Calu3 (cell line): ENCODE data around the gene BBS4. TPM values are rescaled to one million over a fixed set of nuclear protein-coding genes. Genes with fewer than 3 reads are reported as not detected.
"Not testable (repeated sequence)": the region's sequence is repeated elsewhere in the genome, so short reads cannot be mapped to it uniquely, and the experiment has no call there.

Source experiments
- BruUV-seq: library from RNA; stranded (reverse); fragments of 400-500 nt; replicated peaks from 2 replicates; lab custom pipeline; 2021; lab: Mats Ljungman, UMichigan
- CTCF ChIA-PET: fragments of 300-600 bp; sonication (Branson Sonifier 250); formaldehyde crosslinking; loops from one replicate; lab custom pipeline; 2022; ENCODE audit warnings: antibody characterized with exemption; lab: Charles Lee
- DNase-seq: peaks from one replicate; pipeline ENCODE4 v3.0.0; 2022
- H3K27ac Mint-ChIP-seq: one replicate; pipeline ENCODE4 v1.8.0; 2022; ENCODE audit warnings: mixed read lengths; ENCODE audit not compliant: unreplicated experiment
- H3K27me3 Mint-ChIP-seq: one replicate; pipeline ENCODE4 v1.8.0; 2022; ENCODE audit warnings: mixed read lengths; ENCODE audit not compliant: unreplicated experiment
- H3K36me3 Mint-ChIP-seq: one replicate; pipeline ENCODE4 v1.8.0; 2022; ENCODE audit warnings: mild to moderate bottlenecking, moderate library complexity, mixed read lengths; ENCODE audit not compliant: insufficient read depth, unreplicated experiment
- H3K4me1 Mint-ChIP-seq: one replicate; pipeline ENCODE4 v1.8.0; 2022; ENCODE audit warnings: mild to moderate bottlenecking, low read depth, mixed read lengths; ENCODE audit not compliant: unreplicated experiment
- H3K4me3 Mint-ChIP-seq: one replicate; pipeline ENCODE4 v1.8.0; 2022; ENCODE audit warnings: mild to moderate bottlenecking, low read depth, moderate library complexity, mixed read lengths; ENCODE audit not compliant: unreplicated experiment
- H3K9me3 Mint-ChIP-seq: one replicate; pipeline ENCODE4 v1.8.0; 2022; ENCODE audit warnings: low read depth, mixed read lengths; ENCODE audit not compliant: unreplicated experiment
- CTCF ChIP-seq: fragments of 200-600 bp; IDR thresholded peaks from one replicate; pipeline ENCODE4 v1.8.0; 2022; ENCODE audit warnings: antibody characterized with exemption; ENCODE audit not compliant: unreplicated experiment
- intact Hi-C: fragments of 100-400 bp; cut with micrococcal nuclease; formaldehyde crosslinking; loops from one replicate; pipeline ENCODE4 v1.10.0; 2022; ENCODE audit not compliant: unreplicated experiment
- total RNA-seq: library from RNA; stranded (reverse); gene quantifications from 2 replicates; pipeline ENCODE4 v1.2.3, GENCODE V29; 2022

BBS4 gene
- total RNA-seq, 1 experiment from 2014 or later, result 23.0 TPM

- no peak for DNase-seq
- Mint-ChIP-seq H3K36me3 (peaks cover 4% of the 10 kb centered on the region), H3K9me3 (no peaks in the 10 kb centered on the region), H3K27ac (no peak overlapping the region), H3K4me1 (peaks cover 6% of the 10 kb centered on the region), H3K27me3 (no peaks in the 10 kb centered on the region), H3K4me3 (no peak overlapping the region)
- no peak for TF ChIP-seq CTCF
- intact Hi-C loops, result no loop called here
- CTCF ChIA-PET, result interaction anchor here (1.2 kb wide), 1 partner anchor 12 kb away, joined by 4 read pairs; no protein-coding TSS in a partner anchor
- no TSS peak for BruUV-seq
Observed at GRCh38 chr15:72725446-72725845, 39.4 kb downstream of the BBS4 start.

GRCh38 chr15:72725851-72726250 is 39.8 kb downstream of the BBS4 start:
- intact Hi-C loops, DNase-seq, H3K27me3 Mint-ChIP-seq, H3K27ac Mint-ChIP-seq, H3K9me3 Mint-ChIP-seq, BruUV-seq, CTCF ChIA-PET, H3K4me3 Mint-ChIP-seq, H3K4me1 Mint-ChIP-seq, H3K36me3 Mint-ChIP-seq: not testable (repeated sequence)

- H3K36me3 Mint-ChIP-seq, result peaks cover 4% of the 10 kb centered on the region
- DNase-seq, result no peak
- H3K4me1 Mint-ChIP-seq, result peaks cover 6% of the 10 kb centered on the region
- no peaks in the 10 kb centered on the region for H3K27me3 Mint-ChIP-seq
- no peaks in the 10 kb centered on the region for H3K9me3 Mint-ChIP-seq
- CTCF ChIA-PET, result no interaction called here
- no TSS peak for BruUV-seq
- no peak overlapping the region for H3K27ac Mint-ChIP-seq
- intact Hi-C loops, result no loop called here
- no peak overlapping the region for H3K4me3 Mint-ChIP-seq
- no peak for TF ChIP-seq CTCF
Observed at GRCh38 chr15:72727154-72727553, 41.1 kb downstream of the BBS4 start.

DNA sequence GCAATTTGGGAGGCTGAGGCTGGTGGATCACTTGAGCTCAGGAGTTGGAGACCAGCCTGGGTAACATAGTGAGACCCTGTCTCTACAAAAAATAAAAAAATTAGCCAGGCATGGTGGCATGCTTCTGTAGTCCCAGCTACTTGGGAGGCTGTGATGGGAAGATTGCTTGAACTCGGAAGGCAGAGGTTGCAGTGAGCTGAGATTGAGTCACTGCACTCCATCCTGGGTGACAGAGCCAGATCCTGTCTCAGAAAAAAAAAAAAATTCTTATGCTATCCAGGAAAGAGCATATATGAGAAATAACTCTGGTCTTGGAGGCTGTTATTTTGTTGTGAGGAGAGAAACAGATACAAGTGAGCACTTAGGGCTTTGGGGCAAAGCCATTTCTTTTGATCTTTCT is 42.2 kb downstream of the BBS4 start:
- BruUV-seq, H3K27ac Mint-ChIP-seq: not testable (repeated sequence)
- CTCF ChIA-PET, result interaction anchor here (0.7 kb wide), 3 partner anchors 23 to 229 kb away, joined by 4 to 6 read pairs (median 5); no protein-coding TSS in a partner anchor

DNA sequence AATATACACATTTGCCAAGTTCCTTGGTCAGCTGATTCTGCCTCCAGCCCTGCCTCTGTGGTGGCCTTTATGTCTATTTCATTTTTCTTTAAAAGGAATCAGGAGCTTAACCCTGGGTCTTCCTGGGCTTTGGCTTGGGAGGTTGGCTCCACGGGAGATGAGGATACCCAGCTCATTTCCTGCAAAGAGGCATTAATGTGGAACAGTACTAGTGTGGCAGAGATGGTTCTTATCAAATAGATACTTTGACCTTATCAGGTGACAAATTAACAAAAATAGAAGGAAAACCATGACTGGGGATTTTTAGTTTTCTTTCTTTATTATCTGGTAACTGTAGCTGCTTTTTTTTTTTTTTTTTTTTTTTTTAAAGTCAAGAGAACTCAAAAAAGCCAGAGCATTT is 42.8 kb downstream of the BBS4 start:
- no TSS peak for BruUV-seq
- H3K36me3 Mint-ChIP-seq, result peaks cover 4% of the 10 kb centered on the region
- H3K27me3 Mint-ChIP-seq, result no peaks in the 10 kb centered on the region
- CTCF ChIA-PET, result interaction anchor here (0.6 to 0.7 kb wide), 6 partner anchors 52 to 1228 kb away, joined by 3 to 6 read pairs (median 4); no protein-coding TSS in a partner anchor
- no peaks in the 10 kb centered on the region for H3K9me3 Mint-ChIP-seq
- no peak overlapping the region for H3K27ac Mint-ChIP-seq
- no peak for DNase-seq
- no peak overlapping the region for H3K4me3 Mint-ChIP-seq
- TF ChIP-seq CTCF, result no peak
- intact Hi-C loops, result no loop called here
- peaks cover 3% of the 10 kb centered on the region for H3K4me1 Mint-ChIP-seq

More for the DNA sequence above, 42.2 kb downstream of the BBS4 start:
- H3K4me3 Mint-ChIP-seq, H3K9me3 Mint-ChIP-seq, H3K27me3 Mint-ChIP-seq, DNase-seq, H3K4me1 Mint-ChIP-seq, intact Hi-C loops, H3K36me3 Mint-ChIP-seq: not testable (repeated sequence)
